IPS-NIHi7 (cell line): ENCODE results near the gene STK32C.
"Not testable (repeated sequence)": the region's sequence is repeated elsewhere in the genome, so short reads cannot be mapped to it uniquely, and the experiment has no call there.

ENCODE experiments used
- DNase-seq: peaks from one replicate; pipeline ENCODE4 v3.0.0; 2012; ENCODE audit warnings: mixed read lengths; ENCODE audit errors: extremely low spot score

STK32C gene

GRCh38 chr10:132302421-132303310, 5.1 kb downstream of the STK32C start:
- DNase-seq, result no peak

GRCh38 chr10:132301371-132302330, 6.1 kb downstream of the STK32C start:
- DNase-seq, result no peak

GRCh38 chr10:132300582-132300981, 7.2 kb downstream of the STK32C start:
- DNase-seq, result no peak

GRCh38 chr10:132299371-132300336, 8.1 kb downstream of the STK32C start:
- no peak for DNase-seq

GRCh38 chr10:132298038-132298881, 9.5 kb downstream of the STK32C start:
- no peak for DNase-seq

GRCh38 chr10:132297526-132297925, 10.2 kb downstream of the STK32C start:
- DNase-seq, result peak; percentile 52

GRCh38 chr10:132296666-132297443, 10.9 kb downstream of the STK32C start:
- no peak for DNase-seq

GRCh38 chr10:132295481-132295880, 12.3 kb downstream of the STK32C start:
- not testable (repeated sequence) for DNase-seq

GRCh38 chr10:132294561-132295318, 13.0 kb downstream of the STK32C start:
- DNase-seq, result peak; percentile 89

- DNase-seq, result no peak
Measured at GRCh38 chr10:132293813-132294520, 13.8 kb downstream of the STK32C start.

- no peak for DNase-seq
Measured at GRCh38 chr10:132293201-132293812, 14.4 kb downstream of the STK32C start.

- no peak for DNase-seq
Measured at GRCh38 chr10:132292287-132293200, 15.2 kb downstream of the STK32C start.

GRCh38 chr10:132291826-132292225, 15.9 kb downstream of the STK32C start:
- no peak for DNase-seq

- no peak for DNase-seq
Measured at GRCh38 chr10:132290631-132291030, 17.1 kb downstream of the STK32C start.

GRCh38 chr10:132289439-132289838, 18.3 kb downstream of the STK32C start:
- no peak for DNase-seq

- no peak for DNase-seq
Measured at GRCh38 chr10:132283604-132284382, 24.0 kb downstream of the STK32C start.
